ENCODE measurements around the gene MAP2K5. TPM values are rescaled to one million over a fixed set of nuclear protein-coding genes. Genes with fewer than 3 reads are reported as not detected.

Gene MAP2K5
- total and polyA plus RNA-seq, 10 of the 15 experiments (the other 5 are each of a cell fraction or from before 2014, with no cell fraction given) = 1.3 to 19.4 (median 9.6) TPM

- Histone ChIP-seq H3K27me3 (replicated peaks in 1 of 2; ENCODE audit: control insufficient read depth in 2 of 2, insufficient read depth in 2 of 2, low read length in 1 of 2) (no peaks in the 10 kb centered on the region), H3K4me1 (ENCODE audit: control insufficient read depth, insufficient read depth, low read length) (peaks cover 35% of the 10 kb centered on the region), H3K36me3 (ENCODE audit: control insufficient read depth in 2 of 2, insufficient read depth in 2 of 2, low read length in 1 of 2) (no peaks in the 10 kb centered on the region), H3K9ac (ENCODE audit: control insufficient read depth, insufficient read depth, low read length) (no peak overlapping the region), H2AFZ (ENCODE audit: control insufficient read depth, low read depth, low read length) (no peak overlapping the region), H3K4me3 (no peak overlapping the region), H3K79me2 (ENCODE audit: control insufficient read depth, insufficient read depth, low read length) (no peaks in the 10 kb centered on the region), H3K27ac (ENCODE audit: control insufficient read depth, insufficient read depth) (no peak overlapping the region), H3K4me2 (ENCODE audit: control insufficient read depth, insufficient read depth) (no peak overlapping the region), H4K20me1 (ENCODE audit: control insufficient read depth, insufficient read depth) (no peaks in the 10 kb centered on the region), H3K9me3 (replicated peaks; ENCODE audit: control insufficient read depth, insufficient read depth, low read length) (no peaks in the 10 kb centered on the region; the same call in 2 of the 3 replicates)
- intact Hi-C loops (cut with micrococcal nuclease; ENCODE audit: unreplicated experiment) (no loop called here), in situ Hi-C loops (cut with MboI) (no loop called here)
- 100% methylated on average over 1 of the region's 1 CpG for WGBS (ENCODE audit: insufficient coverage, insufficient replicate concordance, low lambda C conversion rate, missing lambda C conversion rate)
- no TSS peak for BruUV-seq (replicated peaks)
- SMC1A ChIA-PET (ENCODE audit: uncharacterized antibody, unreplicated experiment) = interaction anchor here (1.2 to 5.4 kb wide), 5 partner anchors 9 to 331 kb away, joined by 3 to 29 read pairs (median 8); partner anchors contain the start of gene RNU6-1
- DNase-seq (ENCODE audit: low read depth, low spot score) (peak; percentile 46), ATAC-seq (peak; percentile 71), FAIRE-seq (no peak)
- CTCF ChIA-PET = interaction anchor here (1.2 to 2.5 kb wide), 3 partner anchors 9 to 300 kb away, joined by 5 to 20 read pairs (median 6); no protein-coding TSS in a partner anchor
- TF ChIP-seq ZNF687 (IDR thresholded peaks at IDR 0.05) (0 out of 2 replicates have a peak, but pooled peaks have one; percentile 53), SUPT20H (IDR thresholded peaks at IDR 0.05; ENCODE audit: borderline replicate concordance, control insufficient read depth, low read depth, low read length) (no peak), ZNF592 (IDR thresholded peaks at IDR 0.05) (no peak), PML (IDR thresholded peaks at IDR 0.05; ENCODE audit: low read length) (no peak), RAD51 (IDR thresholded peaks at IDR 0.05) (peak; percentile 59; the same call in 1 of the 2 replicates), HDAC6 (IDR thresholded peaks at IDR 0.05; ENCODE audit: unreplicated experiment) (no peak), IKZF1 (conservative IDR thresholded peaks at IDR 0.05) (0 out of 2 replicates have a peak, but pooled peaks have one; percentile 9), SMAD1 (IDR thresholded peaks at IDR 0.05; ENCODE audit: low read depth, partially characterized antibody) (peak; percentile 43), NFYA (IDR thresholded peaks at IDR 0.05; ENCODE audit: borderline replicate concordance, low read depth, low read length) (no peak)
- TF ChIP-seq, protein P1, sequence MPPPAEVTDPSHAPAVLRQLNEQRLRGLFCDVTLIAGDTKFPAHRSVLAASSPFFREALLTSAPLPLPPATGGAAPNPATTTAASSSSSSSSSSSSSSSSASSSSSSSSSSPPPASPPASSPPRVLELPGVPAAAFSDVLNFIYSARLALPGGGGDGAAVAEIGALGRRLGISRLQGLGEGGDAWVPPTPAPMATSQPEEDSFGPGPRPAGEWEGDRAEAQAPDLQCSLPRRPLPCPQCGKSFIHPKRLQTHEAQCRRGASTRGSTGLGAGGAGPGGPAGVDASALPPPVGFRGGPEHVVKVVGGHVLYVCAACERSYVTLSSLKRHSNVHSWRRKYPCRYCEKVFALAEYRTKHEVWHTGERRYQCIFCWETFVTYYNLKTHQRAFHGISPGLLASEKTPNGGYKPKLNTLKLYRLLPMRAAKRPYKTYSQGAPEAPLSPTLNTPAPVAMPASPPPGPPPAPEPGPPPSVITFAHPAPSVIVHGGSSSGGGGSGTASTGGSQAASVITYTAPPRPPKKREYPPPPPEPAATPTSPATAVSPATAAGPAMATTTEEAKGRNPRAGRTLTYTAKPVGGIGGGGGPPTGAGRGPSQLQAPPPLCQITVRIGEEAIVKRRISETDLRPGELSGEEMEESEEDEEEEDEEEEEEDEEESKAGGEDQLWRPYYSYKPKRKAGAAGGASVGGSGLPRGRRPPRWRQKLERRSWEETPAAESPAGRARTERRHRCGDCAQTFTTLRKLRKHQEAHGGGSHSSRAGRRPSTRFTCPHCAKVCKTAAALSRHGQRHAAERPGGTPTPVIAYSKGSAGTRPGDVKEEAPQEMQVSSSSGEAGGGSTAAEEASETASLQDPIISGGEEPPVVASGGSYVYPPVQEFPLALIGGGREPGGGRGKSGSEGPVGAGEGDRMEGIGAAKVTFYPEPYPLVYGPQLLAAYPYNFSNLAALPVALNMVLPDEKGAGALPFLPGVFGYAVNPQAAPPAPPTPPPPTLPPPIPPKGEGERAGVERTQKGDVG (CRISPR knock-in tag; IDR thresholded peaks at IDR 0.05) = no peak
- POLR2A ChIA-PET = interaction anchor here (1.2 to 2.0 kb wide), 3 partner anchors 13 to 374 kb away, joined by 3 to 17 read pairs (median 3); partner anchors contain the start of gene PIAS1
- RAD21 ChIA-PET (ENCODE audit: unreplicated experiment) = interaction anchor here (1.0 to 4.5 kb wide), 5 partner anchors 9 to 83 kb away, joined by 3 to 28 read pairs (median 9); no protein-coding TSS in a partner anchor
Observed at GRCh38 chr15:67854358-67854757, 311.9 kb downstream of the MAP2K5 start.

All from GM12878 (cell line).